GM19455 (cell line): Measurements from ENCODE around the gene WDR86.

ENCODE experiments used
- ATAC-seq: cut with Tn5 transposase; IDR thresholded peaks from one replicate; pipeline ENCODE4 v1.9.1; 2021; ENCODE audit not compliant: unreplicated experiment

WDR86 gene

DNA sequence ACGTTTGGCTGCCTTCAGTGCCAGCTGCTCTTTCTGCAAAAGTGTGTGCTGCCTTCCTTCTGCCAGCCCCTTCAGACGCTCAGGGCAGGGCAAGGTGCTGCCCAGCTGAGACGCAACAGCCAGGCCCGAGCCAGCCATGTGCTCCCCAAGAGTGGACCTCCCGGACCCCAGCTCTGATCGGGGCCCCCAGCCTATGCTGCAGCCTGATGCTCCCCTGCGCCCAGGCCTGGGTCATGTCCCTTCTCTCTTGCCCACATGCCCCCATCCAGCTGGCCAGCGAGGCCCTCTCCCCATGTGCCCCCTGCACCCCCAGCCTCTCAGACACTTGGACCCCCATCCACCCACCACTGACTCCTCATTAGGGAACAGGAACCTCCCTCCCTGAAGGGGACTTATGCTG, 17.8 kb downstream of the WDR86 start:
- ATAC-seq, result no peak

DNA sequence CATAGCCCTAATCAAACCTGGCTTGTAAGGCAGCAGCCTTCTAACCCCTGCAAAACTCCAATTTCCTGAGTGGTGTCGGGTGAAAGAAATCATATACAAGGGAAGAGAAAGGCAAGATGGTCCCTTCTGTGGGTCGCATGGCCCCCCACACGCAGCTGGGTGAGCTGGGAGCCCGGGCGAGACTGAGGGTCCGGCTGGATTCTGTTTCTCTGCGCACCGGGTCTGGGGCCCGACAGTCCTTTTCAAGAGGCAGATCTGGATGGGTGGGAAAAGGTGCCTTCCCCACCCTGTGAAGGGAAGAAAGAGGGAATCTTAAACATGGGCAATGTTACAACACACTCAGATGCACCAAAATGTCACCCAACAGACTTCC, 18.5 kb downstream of the WDR86 start:
- ATAC-seq, result no peak

DNA sequence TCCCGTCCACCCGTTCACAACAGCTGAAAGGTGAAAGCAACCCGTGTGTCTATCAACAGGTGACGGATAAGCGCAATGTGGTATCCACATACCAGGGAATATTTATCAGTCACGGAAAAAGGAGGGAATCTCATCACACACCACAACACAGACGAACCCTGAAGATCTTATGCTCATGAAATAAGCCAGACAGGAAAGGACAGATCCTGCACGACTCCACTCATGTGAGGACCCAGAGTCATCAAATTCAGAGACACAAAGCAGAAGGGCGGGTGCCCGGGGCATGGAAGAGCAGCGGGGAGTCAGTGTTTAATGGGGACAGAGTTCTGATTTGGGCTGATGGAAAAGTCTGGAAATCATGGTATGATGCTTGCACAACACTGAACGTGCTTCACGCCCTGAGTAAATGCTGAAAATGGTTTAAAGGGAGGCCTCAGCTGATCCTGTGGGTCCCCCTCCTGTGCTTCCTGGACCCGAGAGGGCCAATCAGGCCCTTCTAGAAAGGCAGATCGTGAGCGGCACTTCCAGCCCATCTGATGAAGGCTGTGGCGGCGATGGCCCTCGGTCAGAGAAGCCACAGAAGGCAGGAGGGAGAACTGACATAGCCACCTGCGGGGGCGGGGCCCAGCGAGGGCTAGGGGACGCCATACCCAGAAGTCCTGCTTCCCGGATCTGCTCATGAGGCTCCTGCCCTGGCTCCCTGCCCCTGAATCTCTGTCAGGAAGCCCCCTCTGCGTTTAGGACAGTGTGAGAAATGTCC, 19.1 kb downstream of the WDR86 start:
- ATAC-seq, result no peak

DNA sequence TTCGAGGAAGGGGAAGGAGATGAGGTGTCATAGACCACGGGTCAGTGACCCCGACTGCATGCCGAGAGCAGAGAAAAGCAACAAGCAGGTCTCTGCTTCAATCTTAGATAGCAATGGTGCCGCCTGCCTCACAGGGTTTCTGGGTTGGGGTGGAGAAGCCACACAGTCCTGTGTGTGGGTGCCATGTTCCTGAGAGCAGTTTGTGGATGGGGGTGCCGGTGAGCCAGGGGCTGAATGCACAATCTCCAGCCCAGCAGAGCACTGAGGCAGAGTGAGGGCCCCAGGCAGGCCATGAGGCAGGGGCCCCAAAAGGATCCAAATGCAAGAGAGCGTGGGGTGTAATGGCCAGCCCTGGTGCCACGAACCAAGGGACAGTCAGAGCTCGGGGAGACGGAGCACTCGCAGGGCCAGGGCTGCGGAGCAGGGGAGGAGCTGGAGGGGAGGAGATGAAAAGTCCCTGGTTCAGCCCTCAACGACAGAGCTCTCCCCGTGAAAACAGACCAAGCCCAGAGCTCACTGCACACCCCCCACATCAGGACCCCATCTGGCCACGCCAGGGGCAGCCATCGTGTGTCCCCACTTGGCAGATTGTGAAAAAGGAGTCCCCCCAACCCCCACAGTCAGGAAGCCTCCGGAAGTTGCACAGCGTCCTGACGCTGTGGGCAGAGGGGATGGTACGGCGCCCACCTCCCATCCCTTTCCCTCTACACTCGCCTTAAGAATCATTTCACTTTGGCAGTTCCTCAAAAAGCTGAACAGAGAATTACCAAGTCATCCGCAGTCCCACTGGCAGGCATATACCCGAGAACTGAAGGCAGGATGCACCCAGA, 19.9 kb downstream of the WDR86 start:
- ATAC-seq, result no peak

DNA sequence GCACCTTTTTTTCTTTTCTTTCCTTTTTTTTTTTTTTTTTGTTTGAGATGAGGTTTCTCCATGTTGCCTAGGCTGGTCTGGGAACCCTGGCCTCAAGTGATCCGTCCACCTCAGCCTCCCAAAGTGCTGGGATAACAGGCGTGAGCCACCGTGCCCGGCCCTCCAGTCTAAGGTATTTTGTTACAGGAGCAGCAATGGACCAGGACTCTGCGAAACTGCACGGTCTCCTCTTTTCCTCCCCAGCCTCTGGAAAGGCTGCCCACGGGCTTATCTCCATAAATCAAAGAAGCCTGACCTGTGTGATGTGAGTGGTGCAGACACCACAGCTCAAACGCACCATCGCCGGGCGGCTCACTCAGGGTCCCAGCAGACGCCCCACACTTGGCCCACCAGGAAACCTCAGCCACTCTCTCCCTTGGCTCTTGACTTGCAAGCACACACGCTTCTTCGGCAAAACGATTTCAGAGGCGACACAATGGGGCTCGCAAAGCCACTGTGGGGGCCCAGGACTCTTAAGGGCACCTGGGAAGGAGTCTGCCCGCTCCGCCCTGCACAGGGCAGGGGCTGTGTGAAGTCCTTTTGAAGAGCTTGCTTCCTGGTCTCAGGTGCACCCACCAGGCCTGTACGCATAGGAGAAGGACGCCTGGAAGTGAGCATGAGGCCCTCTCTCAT, 20.6 kb downstream of the WDR86 start:
- no peak for ATAC-seq

DNA sequence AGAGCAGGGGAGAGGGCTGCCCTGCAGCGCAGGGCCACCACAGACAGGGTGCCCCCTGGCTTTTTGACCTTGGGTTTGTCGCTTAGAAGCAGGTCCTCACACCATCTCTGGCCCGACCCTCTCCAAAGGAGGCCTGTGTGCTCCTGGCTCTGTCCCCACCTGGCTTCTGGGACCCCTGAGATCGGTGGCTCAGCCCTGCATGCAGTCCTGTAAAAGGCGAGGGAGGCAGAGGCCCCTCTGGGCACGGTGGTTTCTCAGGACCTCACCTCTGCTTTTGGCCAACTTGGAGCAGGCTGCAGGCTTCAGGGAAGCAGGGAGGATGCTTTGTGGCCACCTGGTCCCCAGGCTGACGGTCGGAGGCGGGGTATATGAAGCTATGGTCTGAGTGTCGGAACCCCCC, 21.4 kb downstream of the WDR86 start:
- ATAC-seq, result no peak

DNA sequence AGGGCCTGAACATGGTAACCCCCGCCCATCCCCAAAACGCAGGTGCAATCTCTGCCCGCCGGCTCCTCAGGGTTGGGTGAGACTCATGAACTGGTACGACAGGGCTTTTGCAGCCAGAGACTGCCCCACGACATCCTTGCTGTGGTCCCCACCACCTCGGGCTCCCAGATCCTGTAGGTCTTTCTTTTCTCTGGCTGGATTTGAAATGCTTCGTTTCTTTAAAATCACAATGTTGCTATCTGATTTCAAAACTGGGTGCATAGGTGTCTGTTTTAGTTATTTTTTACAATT, 21.9 kb downstream of the WDR86 start:
- ATAC-seq, result no peak

DNA sequence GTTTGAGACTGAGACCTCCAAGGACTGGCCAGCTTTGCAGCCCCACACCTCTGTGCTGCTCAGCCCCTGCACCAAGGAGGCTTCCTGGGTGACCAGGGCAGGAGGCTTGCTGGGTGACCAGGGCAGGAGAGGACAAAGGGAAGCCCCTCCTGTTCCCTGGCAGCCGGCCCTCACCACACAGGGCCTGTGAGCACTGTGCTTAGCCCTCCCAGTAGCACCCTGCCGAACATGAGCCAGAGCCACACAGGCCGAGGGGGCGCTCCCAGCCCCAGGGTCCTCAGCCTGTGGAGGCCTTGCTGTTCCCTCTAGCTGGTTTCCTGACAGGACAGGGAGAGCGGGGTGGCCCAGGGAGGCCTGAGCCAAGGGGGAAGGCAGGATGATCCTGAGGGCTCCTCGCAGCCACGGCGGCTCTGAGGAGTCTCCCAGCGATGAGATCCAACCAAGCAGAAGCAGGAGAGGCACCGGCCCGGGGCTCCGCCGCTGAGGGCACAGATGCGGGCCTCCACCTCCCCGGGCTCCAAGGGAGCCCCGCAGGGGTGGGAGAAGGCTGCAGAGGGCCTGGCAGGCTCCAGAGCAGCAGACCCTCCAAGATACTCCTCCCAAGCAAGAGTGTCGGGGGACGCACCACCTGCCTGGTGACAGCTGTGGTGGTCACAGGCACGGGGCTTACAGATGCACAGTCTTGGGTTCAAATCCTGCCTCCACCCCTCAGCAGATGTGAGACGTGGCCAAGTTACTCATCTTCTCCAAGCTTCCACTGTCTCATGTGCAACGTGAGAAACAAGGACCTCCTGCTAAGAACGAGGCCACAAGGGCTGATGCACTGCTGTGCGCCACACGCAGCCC, 22.5 kb downstream of the WDR86 start:
- ATAC-seq, result no peak

DNA sequence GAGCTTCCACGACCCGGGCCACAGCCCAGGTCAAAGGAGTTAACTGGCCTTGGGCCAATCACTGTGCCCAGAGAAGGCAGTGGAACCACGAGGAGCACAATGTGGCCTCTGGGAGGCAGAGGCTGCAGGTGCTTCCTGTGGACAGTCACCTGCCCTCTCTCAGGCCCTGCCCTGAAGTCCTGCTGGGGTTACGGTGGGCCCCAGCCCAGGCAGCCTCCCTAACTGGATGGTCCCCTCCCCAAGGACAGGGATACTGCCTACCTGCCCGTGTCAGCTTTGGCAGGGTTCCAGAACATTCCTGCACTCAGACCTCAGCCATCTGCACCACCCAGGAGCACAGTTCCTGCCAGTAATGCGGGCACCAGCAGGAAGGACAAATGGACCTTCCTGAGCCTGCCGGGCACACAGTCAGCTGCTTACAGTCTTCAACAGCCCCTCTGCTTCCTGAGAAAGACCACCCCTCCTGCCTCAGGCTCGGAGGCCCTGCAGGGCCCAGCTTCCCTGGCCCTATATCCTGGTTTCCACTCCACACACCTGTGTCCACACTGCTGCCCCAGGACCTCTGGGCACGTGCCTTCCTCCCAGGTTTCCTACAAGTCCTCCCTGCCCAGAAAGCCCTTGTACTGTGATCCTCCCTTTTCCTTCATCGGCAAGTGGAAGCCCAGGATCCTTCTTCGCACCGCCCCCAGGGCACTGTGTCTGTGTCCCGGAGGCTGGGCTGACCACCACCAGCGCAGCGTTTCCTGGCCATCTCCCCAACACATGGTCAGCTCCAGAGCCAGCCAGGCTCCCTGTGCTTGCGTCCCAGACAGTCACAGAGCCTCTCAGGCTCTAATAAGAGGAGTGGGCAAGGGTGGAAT, 23.3 kb downstream of the WDR86 start:
- no peak for ATAC-seq

DNA sequence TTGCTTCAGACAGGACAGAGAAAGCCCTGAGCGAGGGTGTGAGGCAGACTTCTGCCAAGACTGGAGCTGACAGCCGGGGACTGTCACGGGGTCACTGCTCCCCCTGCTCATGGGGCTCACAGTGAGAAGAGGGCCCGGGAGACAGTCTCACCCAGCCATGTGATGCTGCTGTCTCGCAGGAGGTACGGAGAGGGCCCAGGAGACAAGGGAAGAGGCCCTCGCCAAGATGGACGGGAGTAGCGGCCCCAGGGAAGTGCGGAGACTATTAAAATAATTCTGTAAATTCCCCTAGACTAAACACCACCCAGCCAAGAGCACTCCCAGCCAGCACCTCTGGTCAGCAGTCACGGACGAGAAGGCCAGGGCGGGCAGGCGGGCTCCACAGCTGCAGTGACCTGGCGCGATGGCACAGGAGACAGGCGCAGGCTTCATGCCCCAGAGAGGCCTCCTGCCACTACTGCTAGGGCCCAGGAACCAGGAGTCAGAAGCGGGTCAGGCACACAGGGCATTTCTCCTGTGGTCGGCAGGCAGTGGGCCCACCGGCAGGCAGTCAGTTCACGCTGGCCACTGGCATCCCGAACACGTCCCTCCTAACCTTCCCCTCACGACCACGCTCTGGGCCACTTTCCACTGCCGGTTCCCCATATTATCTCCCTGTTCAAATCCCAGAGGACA, 24.1 kb downstream of the WDR86 start:
- ATAC-seq, result no peak

DNA sequence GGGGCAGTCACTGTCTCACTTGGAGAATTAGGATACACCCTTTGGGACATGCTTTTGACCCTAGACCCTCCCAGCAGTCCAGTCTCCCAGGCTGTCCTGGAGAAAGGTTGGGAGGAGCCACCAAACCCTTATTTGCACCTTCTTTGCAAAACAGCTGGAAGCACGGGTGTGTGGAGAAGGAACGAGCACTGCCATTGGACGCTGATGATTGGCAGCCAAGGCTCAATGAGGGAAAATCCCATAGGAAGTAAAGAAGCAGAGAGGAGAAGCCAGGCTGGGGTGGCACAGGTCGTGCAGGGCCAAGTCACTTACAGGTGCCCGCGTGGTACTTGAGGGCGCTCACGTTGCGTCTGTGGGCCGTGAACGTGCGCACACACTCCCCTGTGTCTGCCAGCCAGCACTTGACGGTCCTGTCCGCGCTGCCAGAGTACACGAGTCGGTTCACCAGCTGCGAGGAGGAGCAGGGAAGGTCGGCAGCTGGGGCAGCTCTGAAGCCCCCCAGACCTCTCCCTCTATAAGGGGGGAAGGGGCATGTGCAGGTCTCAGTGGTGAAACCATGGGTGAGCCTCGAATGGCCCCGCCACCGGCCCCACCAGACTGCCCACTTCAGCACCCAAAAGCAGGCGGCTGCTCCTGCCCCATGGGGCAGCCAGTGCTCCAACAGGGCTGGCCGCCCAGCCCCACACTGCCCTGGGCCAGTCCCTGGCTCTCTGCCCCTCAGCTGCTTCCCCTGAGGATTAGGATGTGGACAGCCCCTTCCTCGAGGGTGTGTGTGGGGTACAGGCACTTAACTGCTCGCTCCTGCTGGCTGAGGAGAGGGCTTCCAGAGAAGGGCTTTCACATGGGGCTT, 24.8 kb downstream of the WDR86 start:
- ATAC-seq, result no peak

DNA sequence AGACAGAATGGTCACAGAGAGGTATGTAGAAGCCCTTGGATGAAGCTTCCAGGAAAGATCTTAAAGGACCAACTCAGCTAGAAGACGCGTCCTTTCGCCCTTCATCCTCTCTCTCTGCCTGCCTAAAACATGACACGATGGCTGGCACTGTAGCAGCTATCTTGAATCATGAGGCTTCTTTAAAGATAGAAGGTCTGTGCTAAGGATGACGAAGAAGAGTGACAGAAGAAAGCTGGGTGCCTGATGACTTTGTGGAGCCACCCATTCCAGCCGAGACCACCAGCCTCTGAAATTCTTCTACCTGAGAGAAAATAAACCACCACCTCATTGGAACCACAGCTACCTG, 25.5 kb downstream of the WDR86 start:
- no peak for ATAC-seq

DNA sequence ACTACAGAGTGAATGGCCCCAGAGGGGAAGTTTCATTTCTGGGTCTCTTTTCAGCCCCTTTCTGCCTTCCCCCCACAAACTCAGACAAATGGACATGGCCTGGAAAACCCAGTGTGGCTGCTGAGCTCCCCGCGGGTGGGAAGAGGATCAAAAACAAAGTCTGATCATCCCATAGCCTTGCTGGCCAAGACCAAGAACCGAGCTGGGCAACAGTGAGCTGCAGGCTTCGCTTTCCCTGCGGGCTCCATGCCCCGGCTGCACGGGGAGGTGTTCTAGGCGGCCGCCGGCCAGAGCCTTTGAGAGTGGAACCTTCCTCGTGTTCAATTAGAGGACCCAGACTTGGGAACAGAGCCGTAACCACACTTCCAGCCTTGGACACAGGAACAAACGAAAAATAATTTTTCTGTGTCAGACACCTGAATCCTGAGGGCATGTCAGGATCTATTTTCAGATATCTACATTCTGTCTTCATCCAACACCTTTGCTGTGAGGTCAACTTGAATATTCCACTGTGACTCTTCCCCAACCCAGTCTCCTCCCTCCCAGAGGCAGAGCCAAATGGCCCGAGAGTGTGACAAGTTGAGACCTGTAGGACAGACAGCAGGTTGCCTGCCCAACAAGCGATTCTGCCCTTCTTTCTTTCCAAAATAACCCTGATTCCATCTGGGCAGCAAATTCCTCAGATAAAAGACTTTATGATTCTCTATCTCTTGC, 26.0 kb downstream of the WDR86 start:
- no peak for ATAC-seq

DNA sequence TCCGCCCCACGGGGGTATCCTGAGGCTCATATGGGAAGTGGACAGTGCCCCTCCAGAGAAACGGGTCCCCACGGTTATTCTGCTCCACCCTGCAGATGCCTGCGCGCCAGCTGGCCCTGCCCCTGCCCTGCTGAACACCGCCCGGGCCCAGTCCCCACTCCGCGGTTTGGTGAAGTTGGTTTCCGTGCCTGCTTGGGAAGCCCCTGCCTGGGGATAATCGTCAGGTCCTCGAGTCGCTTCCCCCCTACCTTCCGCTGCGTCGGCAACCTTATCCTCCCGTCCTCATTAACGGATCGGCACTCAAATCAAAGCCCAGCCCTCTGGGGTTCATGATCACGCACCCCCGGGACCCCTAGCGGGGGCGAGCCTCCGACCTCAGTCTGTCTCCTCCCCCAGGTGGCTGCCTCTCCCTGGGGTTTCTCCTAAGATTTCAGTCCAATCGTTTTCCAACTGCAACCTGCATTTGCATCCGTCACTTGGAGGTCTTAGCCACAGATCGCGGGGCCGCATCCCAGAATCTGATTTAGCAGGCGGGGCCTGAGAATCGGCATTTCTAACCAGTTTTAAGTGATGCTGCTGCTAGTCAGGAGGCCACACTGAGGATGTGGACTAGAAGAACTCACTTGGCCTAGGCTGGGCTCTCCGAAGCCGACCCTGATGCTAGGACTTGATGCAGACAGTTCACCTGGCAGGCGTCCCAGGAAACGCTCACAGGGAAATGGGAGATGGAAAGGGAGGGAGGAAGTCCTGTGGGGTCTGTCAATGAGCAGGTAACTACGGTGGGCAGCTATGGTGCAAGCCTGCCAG, 27.6 kb downstream of the WDR86 start:
- ATAC-seq, result no peak

DNA sequence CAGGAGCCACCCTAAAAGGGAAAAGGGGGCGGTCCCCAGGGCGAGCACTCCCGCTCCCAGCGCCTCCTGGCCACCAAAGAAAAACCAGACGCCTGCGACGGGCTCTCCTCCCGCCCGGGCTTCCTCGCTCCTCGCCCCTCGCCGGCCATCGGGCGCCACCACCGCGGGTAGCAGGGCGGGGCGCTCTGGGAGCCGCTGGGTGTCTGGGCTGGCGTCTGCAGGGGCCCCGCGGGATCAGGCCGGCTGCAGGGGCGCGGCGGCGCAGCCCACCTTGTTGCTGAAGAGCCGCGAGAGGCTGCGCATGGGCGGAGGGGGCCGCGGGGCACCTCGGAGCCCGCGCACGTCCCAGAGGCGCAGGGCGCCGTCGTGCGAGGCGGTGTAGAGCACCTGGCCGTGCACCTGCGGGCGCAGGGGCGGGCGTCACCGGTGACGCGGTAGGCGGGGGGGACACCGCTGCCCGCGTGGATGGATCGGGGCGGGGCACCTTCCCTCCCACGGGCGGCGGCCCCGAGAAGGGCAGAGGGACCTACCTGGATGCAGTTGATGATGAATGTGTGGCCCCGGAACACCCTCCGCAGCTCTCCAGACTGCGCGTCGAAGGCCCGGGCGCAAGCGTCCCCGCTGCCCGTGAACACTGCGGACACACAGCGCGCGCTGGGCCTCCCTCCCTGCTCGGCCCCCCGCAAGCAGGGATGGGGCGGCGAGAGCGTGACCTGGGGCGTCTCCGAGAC, 28.3 kb downstream of the WDR86 start:
- ATAC-seq, result no peak

DNA sequence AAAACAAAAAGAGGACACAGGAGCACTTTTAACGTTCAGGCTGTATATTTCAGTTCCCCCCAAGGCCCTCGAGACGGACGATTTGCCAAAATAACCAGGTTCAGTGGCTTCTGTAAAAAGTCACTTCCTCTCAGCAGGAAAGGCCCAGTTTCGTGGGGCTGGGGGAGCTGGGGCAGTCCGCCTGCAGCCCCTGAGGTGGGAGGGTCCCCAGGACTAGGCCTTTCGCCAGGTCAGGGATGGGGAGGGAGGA, 28.8 kb downstream of the WDR86 start:
- ATAC-seq, result no peak
